IPS-18c (cell line): ENCODE data around the gene AUTS2.

Source experiments
- H3K4me3 ChIP-seq: 2 replicates; pipeline ENCODE4 v1.7.0; 2013; ENCODE audit warnings: low read depth, mild to moderate bottlenecking, low read length, moderate library complexity; ENCODE audit not compliant: insufficient read depth
- H3K9me3 ChIP-seq: one replicate; pipeline ENCODE4 v1.6.1; 2013; ENCODE audit warnings: mild to moderate bottlenecking, low read length, moderate library complexity; ENCODE audit not compliant: control insufficient read depth, insufficient read depth

Gene AUTS2

GRCh38 chr7:70619659-70620058, 1021.4 kb downstream of the AUTS2 start:
- Histone ChIP-seq H3K9me3 (peaks cover 4% of the 10 kb centered on the region), H3K4me3 (no peak overlapping the region)

- Histone ChIP-seq H3K9me3 (peaks cover 4% of the 10 kb centered on the region), H3K4me3 (no peak overlapping the region)
Measured at GRCh38 chr7:70620333-70621055, 1022.2 kb downstream of the AUTS2 start.

GRCh38 chr7:70621954-70622600, 1023.8 kb downstream of the AUTS2 start:
- Histone ChIP-seq H3K4me3 (no peak overlapping the region), H3K9me3 (peaks cover 4% of the 10 kb centered on the region)

GRCh38 chr7:70622936-70623335, 1024.7 kb downstream of the AUTS2 start:
- H3K9me3 ChIP-seq = peaks cover 3% of the 10 kb centered on the region
- H3K4me3 ChIP-seq = no peak overlapping the region

GRCh38 chr7:70624500-70625103, 1026.3 kb downstream of the AUTS2 start:
- Histone ChIP-seq H3K4me3 (no peak overlapping the region), H3K9me3 (no peaks in the 10 kb centered on the region)

- Histone ChIP-seq H3K9me3 (no peaks in the 10 kb centered on the region), H3K4me3 (no peak overlapping the region)
Measured at GRCh38 chr7:70627461-70627860, 1029.2 kb downstream of the AUTS2 start.

GRCh38 chr7:70630440-70630817, 1032.2 kb downstream of the AUTS2 start:
- Histone ChIP-seq H3K4me3 (no peak overlapping the region), H3K9me3 (peaks cover 2% of the 10 kb centered on the region)

- no peak overlapping the region; the same call in 1 of the 2 replicates for H3K4me3 ChIP-seq
Measured at GRCh38 chr7:70630818-70631457, 1032.7 kb downstream of the AUTS2 start.

GRCh38 chr7:70631718-70632117, 1033.4 kb downstream of the AUTS2 start:
- Histone ChIP-seq H3K4me3 (no peak overlapping the region), H3K9me3 (peaks cover 4% of the 10 kb centered on the region)

More at GRCh38 chr7:70630818-70631457, 1032.7 kb downstream of the AUTS2 start:
- H3K9me3 ChIP-seq = peaks cover 3% of the 10 kb centered on the region

GRCh38 chr7:70632400-70632799, 1034.1 kb downstream of the AUTS2 start:
- peaks cover 4% of the 10 kb centered on the region for H3K9me3 ChIP-seq
- no peak overlapping the region for H3K4me3 ChIP-seq

- Histone ChIP-seq H3K4me3 (no peak overlapping the region), H3K9me3 (peaks cover 4% of the 10 kb centered on the region)
Measured at GRCh38 chr7:70634071-70634470, 1035.8 kb downstream of the AUTS2 start.

GRCh38 chr7:70634610-70635068, 1036.4 kb downstream of the AUTS2 start:
- Histone ChIP-seq H3K9me3 (peaks cover 4% of the 10 kb centered on the region), H3K4me3 (no peak overlapping the region)

GRCh38 chr7:70635633-70636032, 1037.4 kb downstream of the AUTS2 start:
- H3K9me3 ChIP-seq = peaks cover 4% of the 10 kb centered on the region
- no peak overlapping the region for H3K4me3 ChIP-seq

- Histone ChIP-seq H3K4me3 (no peak overlapping the region), H3K9me3 (peaks cover 4% of the 10 kb centered on the region)
Measured at GRCh38 chr7:70636169-70636568, 1037.9 kb downstream of the AUTS2 start.

GRCh38 chr7:70637726-70638125, 1039.5 kb downstream of the AUTS2 start:
- Histone ChIP-seq H3K4me3 (no peak overlapping the region), H3K9me3 (peaks cover 4% of the 10 kb centered on the region)

- peaks cover 4% of the 10 kb centered on the region for H3K9me3 ChIP-seq
- no peak overlapping the region for H3K4me3 ChIP-seq
Measured at GRCh38 chr7:70638158-70639107, 1040.2 kb downstream of the AUTS2 start.
